ENCODE results near the gene MYOT. TPM values are rescaled to one million over a fixed set of nuclear protein-coding genes. Genes with fewer than 3 reads are reported as not detected.
"Not testable (repeated sequence)": the region's sequence is repeated elsewhere in the genome, so short reads cannot be mapped to it uniquely, and the experiment has no call there.

MYOT gene
- total RNA-seq, 2 experiments from 2014 or later = not detected

DNA sequence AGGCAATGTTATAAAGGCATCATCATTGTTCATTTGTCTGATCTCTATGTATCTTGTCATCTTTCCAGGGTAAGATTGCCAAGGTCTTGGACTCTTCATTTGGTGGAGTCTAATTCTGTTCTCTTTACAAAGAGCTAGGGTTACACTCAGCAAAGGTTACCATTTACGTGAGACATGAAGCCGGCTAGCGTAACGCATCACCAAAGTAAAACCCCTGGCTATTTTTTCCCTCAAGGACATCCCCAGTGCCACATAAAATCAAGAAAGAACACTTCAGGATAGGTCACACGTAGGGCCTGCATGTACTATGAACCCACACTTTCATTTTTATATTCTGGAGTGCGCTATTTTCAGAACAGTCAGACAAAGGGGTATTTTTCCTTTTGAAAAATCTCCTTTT is 20.0 kb upstream of the MYOT start:
- TF ChIP-seq, protein P1, sequence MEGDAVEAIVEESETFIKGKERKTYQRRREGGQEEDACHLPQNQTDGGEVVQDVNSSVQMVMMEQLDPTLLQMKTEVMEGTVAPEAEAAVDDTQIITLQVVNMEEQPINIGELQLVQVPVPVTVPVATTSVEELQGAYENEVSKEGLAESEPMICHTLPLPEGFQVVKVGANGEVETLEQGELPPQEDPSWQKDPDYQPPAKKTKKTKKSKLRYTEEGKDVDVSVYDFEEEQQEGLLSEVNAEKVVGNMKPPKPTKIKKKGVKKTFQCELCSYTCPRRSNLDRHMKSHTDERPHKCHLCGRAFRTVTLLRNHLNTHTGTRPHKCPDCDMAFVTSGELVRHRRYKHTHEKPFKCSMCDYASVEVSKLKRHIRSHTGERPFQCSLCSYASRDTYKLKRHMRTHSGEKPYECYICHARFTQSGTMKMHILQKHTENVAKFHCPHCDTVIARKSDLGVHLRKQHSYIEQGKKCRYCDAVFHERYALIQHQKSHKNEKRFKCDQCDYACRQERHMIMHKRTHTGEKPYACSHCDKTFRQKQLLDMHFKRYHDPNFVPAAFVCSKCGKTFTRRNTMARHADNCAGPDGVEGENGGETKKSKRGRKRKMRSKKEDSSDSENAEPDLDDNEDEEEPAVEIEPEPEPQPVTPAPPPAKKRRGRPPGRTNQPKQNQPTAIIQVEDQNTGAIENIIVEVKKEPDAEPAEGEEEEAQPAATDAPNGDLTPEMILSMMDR (IDR thresholded peaks at IDR 0.05) = no peak
- ChIA-PET POLR2A (no interaction called here), CTCF (interaction anchor here (0.7 to 2.2 kb wide), 2 partner anchors 8 to 69 kb away, joined by 3 to 9 read pairs; no protein-coding TSS in a partner anchor)
- Mint-ChIP-seq H3K9me3 (no peaks in the 10 kb centered on the region), H3K4me1 (ENCODE audit: low read depth) (no peaks in the 10 kb centered on the region), H3K4me3 (no peak overlapping the region), H3K27ac (no peak overlapping the region), H3K27me3 (no peaks in the 10 kb centered on the region), H3K36me3 (ENCODE audit: low read depth) (peaks cover 9% of the 10 kb centered on the region)
- DNase-seq = no peak
- intact Hi-C loops (cut with micrococcal nuclease) = no loop called here
- ATAC-seq = no peak

DNA sequence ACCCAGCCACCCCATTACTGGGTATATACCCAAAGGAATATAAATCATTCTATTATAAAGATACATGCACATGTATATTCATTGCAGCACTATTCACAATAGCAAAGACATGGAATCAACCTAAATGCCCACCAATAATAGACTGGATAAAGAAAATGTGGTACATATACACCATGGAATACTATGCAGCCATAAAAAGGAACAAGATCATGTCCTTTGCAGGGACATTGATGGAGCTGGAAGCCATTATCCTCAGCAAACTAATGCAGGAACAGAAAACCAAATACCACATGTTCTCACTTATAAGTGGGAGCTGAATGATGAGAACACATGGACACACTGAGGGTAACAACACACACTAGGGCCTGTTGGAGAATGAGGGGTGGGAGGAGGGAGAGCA is 14.5 kb upstream of the MYOT start:
- H3K27ac Mint-ChIP-seq; intact Hi-C loops (cut with micrococcal nuclease); H3K4me1 Mint-ChIP-seq (ENCODE audit: low read depth); DNase-seq; H3K4me3 Mint-ChIP-seq; ATAC-seq; H3K9me3 Mint-ChIP-seq; H3K27me3 Mint-ChIP-seq; H3K36me3 Mint-ChIP-seq (ENCODE audit: low read depth); POLR2A ChIA-PET: not testable (repeated sequence)
- CTCF ChIA-PET = interaction anchor here (1.3 kb wide), 1 partner anchor 9 kb away, joined by 3 read pairs; no protein-coding TSS in a partner anchor

DNA sequence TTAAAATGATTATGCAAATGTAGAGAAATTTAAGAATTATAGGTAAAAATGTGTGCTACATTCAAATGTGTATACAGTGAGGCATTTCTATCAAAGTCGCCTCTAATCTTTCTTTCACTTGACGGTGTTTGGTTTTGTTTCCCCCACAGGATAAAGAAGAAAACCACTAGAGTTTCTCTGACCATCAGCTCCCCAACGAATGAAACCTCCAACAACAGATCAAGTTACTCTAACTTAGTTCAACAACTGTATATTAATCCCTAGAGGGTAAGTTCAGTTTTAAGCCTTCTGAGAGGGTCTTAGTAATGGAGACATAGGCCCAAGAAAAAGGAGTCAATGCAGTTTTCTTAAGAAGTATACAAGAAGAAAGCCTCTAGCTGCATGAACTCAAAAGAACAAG is 11.5 kb upstream of the MYOT start:
- CTCF ChIA-PET = interaction anchor here (0.8 kb wide), 1 partner anchor 8 kb away, joined by 3 read pairs; no protein-coding TSS in a partner anchor

DNA sequence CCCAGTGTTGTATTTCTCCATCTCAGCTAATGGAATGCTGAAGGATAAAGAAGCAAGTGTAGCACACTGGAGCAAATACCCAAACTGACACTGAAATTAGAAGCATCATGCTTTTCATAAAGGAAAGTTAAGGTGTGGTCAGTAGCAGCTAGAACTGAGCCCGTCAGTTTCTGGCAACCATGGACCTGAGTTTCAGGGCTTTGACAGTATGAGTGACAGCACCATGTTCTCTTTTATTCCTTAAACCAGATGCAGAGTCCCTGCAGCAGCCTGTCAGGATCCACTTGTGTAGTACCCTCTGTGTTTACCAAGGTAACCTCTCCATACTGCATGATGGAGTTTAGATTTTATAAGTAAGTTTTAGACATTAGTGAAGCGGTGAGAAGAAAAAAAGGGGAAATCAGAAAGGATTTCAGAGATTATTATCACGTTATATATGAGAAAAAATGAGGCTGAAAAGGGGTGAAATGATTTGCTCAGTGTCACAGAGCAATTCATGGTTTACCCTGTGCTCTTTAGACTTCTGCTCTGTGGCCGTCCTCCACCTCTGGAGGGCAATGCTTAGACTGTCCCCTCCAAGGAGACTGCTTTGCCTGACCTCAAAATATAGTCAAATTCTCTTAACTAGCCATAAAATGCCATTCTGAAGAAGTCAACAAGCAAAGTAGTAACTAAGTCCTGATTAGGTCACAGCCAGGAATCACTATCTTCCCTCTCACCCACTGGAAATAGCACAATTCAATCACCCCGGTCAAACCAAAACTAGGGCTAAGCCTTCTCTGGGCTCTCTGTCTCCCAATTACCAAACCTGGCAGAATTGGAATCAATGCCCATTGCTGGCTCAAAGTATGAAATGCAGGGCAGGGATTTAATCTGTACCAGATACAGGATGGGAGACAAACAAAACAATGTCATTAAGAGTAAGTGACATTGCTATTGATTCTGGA is 10.5 kb upstream of the MYOT start:
- intact Hi-C loops (cut with micrococcal nuclease) = no loop called here
- Mint-ChIP-seq H3K27ac (no peak overlapping the region), H3K4me1 (ENCODE audit: low read depth) (peaks cover 14% of the 10 kb centered on the region), H3K27me3 (no peaks in the 10 kb centered on the region), H3K4me3 (no peak overlapping the region), H3K9me3 (no peaks in the 10 kb centered on the region), H3K36me3 (ENCODE audit: low read depth) (peaks cover 2% of the 10 kb centered on the region)
- ChIA-PET CTCF (interaction anchor here (1.1 kb wide), 1 partner anchor 8 kb away, joined by 3 read pairs; no protein-coding TSS in a partner anchor), POLR2A (interaction anchor here (0.6 kb wide), 1 partner anchor 65 kb away, joined by 3 read pairs; no protein-coding TSS in a partner anchor)
- ATAC-seq = no peak
- TF ChIP-seq, protein P1 (IDR thresholded peaks at IDR 0.05) = no peak
- no peak for DNase-seq

More for the DNA sequence above, 11.5 kb upstream of the MYOT start:
- H3K4me3 Mint-ChIP-seq = no peak overlapping the region
- no peaks in the 10 kb centered on the region for H3K27me3 Mint-ChIP-seq
- peaks cover 2% of the 10 kb centered on the region for H3K36me3 Mint-ChIP-seq (ENCODE audit: low read depth)
- TF ChIP-seq, protein P1 (IDR thresholded peaks at IDR 0.05) = no peak
- DNase-seq = no peak
- H3K4me1 Mint-ChIP-seq (ENCODE audit: low read depth) = peaks cover 9% of the 10 kb centered on the region
- intact Hi-C loops (cut with micrococcal nuclease) = no loop called here
- no peak for ATAC-seq
- POLR2A ChIA-PET = no interaction called here
- no peaks in the 10 kb centered on the region for H3K9me3 Mint-ChIP-seq
- no peak overlapping the region for H3K27ac Mint-ChIP-seq

DNA sequence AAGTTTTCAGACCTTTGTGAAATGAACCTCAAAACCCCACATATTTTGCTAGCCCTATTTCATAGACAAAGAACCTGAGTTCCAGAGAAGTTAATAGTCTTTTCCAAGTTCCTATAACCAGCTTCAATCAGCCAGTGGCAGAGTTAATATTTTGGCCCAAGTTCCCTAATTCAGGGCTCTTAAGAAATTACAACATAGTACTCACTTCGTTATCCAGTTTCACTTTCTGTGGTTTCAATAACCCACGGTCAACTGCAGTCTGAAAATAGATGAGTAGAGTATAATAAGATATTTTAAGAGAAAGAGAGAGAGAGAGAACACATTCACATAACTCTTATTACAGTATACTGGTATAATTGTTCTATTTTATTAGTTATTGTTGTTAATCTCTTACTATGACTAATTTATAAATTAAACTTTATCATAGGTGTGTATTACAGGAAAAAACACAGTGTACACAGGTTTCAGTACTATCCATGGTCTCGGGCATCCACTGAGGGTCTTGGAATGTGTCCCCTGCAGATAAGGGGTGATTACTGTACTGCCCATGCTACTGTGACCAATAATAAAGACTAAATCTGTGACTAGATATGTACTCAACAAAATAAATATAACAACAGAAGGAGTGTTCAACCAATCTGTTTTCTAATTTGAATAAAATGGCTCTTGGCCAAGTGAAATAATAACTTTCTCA is 9.3 kb upstream of the MYOT start:
- TF ChIP-seq, protein P1 (IDR thresholded peaks at IDR 0.05) = no peak
- DNase-seq = no peak
- Mint-ChIP-seq H3K36me3 (ENCODE audit: low read depth) (no peaks in the 10 kb centered on the region), H3K4me3 (peak overlapping the region; percentile 36), H3K27ac (peak overlapping the region; percentile 52), H3K4me1 (ENCODE audit: low read depth) (peaks cover 15% of the 10 kb centered on the region), H3K27me3 (no peaks in the 10 kb centered on the region), H3K9me3 (no peaks in the 10 kb centered on the region)
- CTCF ChIA-PET = interaction anchor here (1.1 kb wide), 1 partner anchor 10 kb away, joined by 3 read pairs; no protein-coding TSS in a partner anchor
- intact Hi-C loops (cut with micrococcal nuclease) = no loop called here
- POLR2A ChIA-PET = interaction anchor here (0.6 kb wide), 1 partner anchor 64 kb away, joined by 3 read pairs; no protein-coding TSS in a partner anchor
- ATAC-seq = no peak
